Fibroblast of skin of scalp (primary cell): Measurements from ENCODE around the gene UHRF1.
A peak's percentile ranks its signal among the peaks of the same experiment; 100 is the strongest.
"Not testable (repeated sequence)": the region's sequence is repeated elsewhere in the genome, so short reads cannot be mapped to it uniquely, and the experiment has no call there.

Experiments
- DNase-seq: peaks from one replicate; pipeline ENCODE4 v3.0.0-alpha.2; 2013

UHRF1 gene

DNA sequence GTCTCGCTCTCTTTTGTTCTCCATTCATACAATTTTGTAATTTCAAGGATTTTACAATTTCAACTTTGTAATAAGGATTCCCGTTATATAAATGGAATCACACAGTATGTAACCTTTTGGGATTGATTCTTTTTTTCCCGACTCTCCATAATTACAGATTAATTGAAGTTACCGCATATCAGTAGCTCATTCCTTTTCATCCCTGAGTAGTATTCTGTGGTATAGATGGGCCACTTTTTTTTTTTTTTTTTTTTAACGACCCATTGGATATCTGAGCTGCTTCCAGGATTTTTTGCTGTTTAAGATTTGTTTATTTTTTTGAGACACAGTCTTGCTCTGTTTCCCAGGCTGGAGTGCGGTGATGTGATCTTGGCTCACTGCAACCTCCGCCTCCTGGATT is 27.8 kb downstream of the UHRF1 start:
- no peak for DNase-seq

DNA sequence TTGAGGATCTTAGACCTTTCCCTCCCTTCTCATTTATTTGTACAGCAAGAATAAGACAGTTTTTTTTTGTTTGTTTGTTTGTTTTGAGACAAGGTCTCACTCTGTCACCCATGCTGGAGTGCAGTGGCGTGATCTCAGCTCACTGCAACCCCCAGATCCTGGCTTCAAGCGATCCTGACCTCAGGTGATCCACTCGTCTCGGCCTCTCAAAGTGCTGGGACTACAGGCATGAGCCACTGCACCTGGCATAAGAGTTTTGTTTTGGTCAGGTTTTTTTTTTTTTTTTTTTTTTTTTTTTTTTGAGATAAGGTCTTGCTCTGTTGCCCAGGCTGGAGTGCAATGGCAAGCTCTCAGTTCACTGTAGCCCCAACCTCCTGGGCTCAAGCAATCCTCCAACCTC is 29.2 kb downstream of the UHRF1 start:
- not testable (repeated sequence) for DNase-seq

DNA sequence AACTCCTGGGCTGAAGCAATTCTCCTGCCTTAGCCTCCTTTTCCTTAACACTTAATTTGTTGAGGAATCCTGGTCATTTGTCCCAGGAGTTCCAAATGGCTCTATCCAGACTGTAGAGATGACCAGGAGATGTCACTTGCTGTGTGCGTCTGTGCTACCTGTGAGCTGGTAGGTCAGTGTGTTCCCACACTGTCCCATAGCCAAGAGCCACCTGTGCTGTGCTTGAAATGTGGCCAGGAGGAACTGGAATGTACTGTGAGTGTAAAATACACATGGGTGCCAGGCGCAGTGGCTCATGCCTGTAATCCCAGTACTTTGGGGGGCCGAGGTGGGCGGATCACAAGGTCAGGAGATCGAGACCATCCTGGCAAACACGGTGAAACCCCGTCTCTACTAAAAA is 30.2 kb downstream of the UHRF1 start:
- DNase-seq, result no peak

- DNase-seq, result not testable (repeated sequence)
Observed at GRCh38 chr19:4941638-4942169, 32.4 kb downstream of the UHRF1 start.

DNA sequence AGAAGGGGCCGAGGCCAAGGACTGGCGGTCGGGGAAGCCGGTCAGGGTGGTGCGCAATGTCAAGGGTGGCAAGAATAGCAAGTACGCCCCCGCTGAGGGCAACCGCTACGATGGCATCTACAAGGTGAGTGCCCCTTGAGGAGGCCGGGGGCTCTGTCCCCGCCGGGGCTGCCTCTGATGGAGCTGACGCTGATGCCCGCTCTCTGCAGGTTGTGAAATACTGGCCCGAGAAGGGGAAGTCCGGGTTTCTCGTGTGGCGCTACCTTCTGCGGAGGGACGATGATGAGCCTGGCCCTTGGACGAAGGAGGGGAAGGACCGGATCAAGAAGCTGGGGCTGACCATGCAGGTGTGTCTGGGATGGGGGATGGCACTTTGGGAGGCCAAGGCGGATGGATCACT is 41.3 kb downstream of the UHRF1 start:
- DNase-seq, result not testable (repeated sequence)

DNA sequence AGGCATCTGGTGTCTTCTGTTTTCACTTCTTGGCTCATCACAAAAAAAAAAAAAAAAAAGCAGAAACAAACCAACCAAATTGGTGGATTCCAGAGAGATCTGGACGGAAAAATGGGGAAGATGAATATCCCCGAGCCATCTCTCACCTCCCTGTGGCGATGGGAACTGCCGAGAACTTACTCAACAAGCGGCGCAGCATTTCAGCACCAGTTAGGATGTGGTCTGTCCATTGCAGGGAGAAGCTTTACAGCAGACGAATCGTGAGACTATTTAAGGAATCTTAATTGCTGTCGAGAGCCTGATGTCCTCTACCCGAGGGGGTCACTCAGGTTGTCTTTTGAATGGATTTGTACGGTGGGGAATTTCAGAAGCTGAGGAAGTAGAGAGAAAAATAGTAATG is 42.4 kb downstream of the UHRF1 start:
- no peak for DNase-seq

GRCh38 chr19:4952945-4953344 is 43.6 kb downstream of the UHRF1 start:
- DNase-seq, result no peak

- DNase-seq, result not testable (repeated sequence)
Observed at GRCh38 chr19:4954320-4955149, 45.2 kb downstream of the UHRF1 start.

DNA sequence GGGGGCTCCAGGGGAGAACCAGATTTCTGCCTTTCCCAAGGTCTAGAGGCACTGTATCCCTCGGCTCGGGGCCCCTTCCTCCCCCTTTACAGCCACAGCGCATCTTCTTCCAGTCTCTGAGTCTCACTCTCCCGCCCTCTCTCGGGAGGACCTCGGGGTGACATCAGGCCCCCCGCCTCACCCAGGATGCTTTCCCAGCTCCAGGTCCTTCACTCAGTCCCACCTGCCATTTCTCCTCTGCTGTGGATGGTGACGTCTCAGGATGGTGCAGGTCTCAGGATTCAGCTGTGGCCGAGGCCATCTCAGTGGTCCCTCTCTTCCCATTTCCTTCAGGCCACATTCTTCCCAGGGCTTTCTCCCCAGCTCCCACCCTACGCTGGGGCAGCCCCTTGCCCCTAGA is 46.0 kb downstream of the UHRF1 start:
- no peak for DNase-seq

GRCh38 chr19:4957981-4958380 is 48.7 kb downstream of the UHRF1 start:
- DNase-seq, result no peak

DNA sequence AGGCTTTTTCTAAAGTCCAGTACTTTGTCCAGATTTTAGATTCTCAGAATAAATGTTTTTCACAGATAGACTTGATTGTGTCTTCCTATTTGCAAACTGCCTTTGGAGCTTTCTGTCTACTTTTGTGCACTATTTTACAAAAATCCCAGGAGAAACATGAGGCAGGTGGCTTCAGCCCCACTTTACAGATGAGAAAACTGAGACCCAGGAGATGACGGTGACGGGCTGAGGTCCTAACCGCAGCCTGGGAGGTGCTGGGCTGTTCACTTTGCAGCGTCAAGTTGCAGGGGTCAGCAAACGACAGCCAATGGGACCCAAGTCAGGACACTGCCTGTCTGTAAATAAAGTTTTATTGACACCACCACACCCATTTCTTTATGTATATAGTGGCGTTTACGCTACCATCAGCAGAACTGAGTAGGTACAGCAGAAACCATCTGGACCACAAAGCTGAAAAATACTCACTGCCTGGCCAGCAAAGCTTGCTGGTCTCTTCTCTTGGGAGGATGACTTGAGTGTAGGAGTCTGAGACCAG is 52.9 kb downstream of the UHRF1 start:
- no peak for DNase-seq

GRCh38 chr19:4965061-4965460 is 55.8 kb downstream of the UHRF1 start:
- DNase-seq, result no peak

GRCh38 chr19:4966591-4966990 is 57.3 kb downstream of the UHRF1 start:
- peak; percentile 9 for DNase-seq

- peak; percentile 45 for DNase-seq
Observed at GRCh38 chr19:4967738-4968461, 58.6 kb downstream of the UHRF1 start.

- DNase-seq, result peak; percentile 100
Observed at GRCh38 chr19:4968462-4969291, 59.4 kb downstream of the UHRF1 start, which contains the start of gene KDM4B. Gene KDM4B (plus strand): TSS chr19:4969113. CDS start chr19:5032891, 63,778 bp downstream.

GRCh38 chr19:4969292-4969771 is 60.0 kb downstream of the UHRF1 start:
- no peak for DNase-seq

DNA sequence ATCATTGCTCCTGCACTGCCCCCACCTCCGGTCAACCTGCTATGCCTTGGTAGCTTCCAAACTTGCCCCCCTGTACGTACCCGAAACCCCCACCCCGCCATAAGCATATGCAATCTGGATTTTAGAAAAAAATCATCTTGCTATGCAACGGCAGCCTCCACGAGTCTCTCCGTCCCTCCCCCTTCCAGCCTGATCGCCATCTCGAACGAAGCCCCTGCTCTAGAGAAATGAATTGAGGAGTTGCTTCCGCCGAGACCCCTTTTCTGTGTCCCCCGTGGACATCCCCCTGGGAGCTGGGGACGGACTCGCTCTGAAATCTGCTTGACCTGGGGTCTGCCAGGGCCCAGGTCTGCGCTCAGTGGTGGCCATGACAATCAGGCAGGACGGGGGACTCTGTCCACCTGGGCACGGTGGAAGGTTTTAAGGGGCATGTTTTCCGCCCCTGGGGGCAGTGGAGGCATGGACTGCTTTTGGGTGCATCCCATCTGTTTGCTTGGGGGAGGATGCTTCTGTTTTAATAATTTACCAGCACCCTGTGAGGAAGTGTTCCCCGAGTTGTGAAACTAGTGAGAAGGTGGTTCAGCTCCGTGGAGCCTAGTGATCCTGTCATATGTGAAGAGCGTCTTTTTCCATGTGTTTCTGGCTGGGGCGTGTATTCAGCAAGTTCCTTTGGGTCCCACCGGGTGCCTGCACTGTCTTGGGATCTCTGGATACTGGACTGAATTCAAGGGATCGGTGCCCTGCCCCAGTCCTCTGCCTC is 60.7 kb downstream of the UHRF1 start:
- no peak for DNase-seq

GRCh38 chr19:4970558-4971423 is 61.5 kb downstream of the UHRF1 start:
- DNase-seq, result no peak

- DNase-seq, result peak; percentile 11
Observed at GRCh38 chr19:4971424-4971793, 62.1 kb downstream of the UHRF1 start.

GRCh38 chr19:4971816-4972495 is 62.7 kb downstream of the UHRF1 start:
- DNase-seq, result no peak
